ENCODE data around the gene PCYT2. TPM values are rescaled to one million over a fixed set of nuclear protein-coding genes. Genes with fewer than 3 reads are reported as not detected.

Gene PCYT2
- total and polyA plus RNA-seq, 9 of the 15 experiments (the other 6 are each of a cell fraction or from before 2014, with no cell fraction given): 0.92 to 134 (median 82.5) TPM

GRCh38 chr17:81920612-81921536 lies 9.7 kb upstream of the PCYT2 start (continued):
- TF ChIP-seq ZNF592 (IDR thresholded peaks at IDR 0.05): 0 out of 2 replicates have a peak, but pooled peaks have one; percentile 34
- TF ChIP-seq HBP1 (CRISPR knock-in tag; IDR thresholded peaks at IDR 0.05): 0 out of 2 replicates have a peak, but pooled peaks have one; percentile 24
- TF ChIP-seq HOXB6 (CRISPR knock-in tag; IDR thresholded peaks at IDR 0.05; ENCODE audit: borderline replicate concordance): no peak
- TF ChIP-seq SMAD2 (IDR thresholded peaks at IDR 0.05; ENCODE audit: low read depth, low read length): no peak
- no peak for TF ChIP-seq BDP1 (IDR thresholded peaks at IDR 0.05; ENCODE audit: insufficient read depth, insufficient read length)
- TF ChIP-seq POLR2A (conservative IDR thresholded peaks at IDR 0.05): peak; percentile 50; the same call in 1 of the 2 replicates
